Measurements from ENCODE around the gene ATG2B. TPM values are rescaled to one million over a fixed set of nuclear protein-coding genes. Genes with fewer than 3 reads are reported as not detected.
"Not testable (repeated sequence)": the region's sequence is repeated elsewhere in the genome, so short reads cannot be mapped to it uniquely, and the experiment has no call there.

ATG2B gene
- total and polyA plus RNA-seq, 9 of the 15 experiments (the other 6 are each of a cell fraction or from before 2014, with no cell fraction given), result 0.83 to 12.9 (median 8.7) TPM

- H3K4me3 ChIP-seq, result no peak overlapping the region
- WGBS (ENCODE audit: insufficient coverage, low coverage, missing lambda C conversion rate), result 4% methylated on average over 3 of the region's 3 CpGs
- H3K9ac ChIP-seq (ENCODE audit: insufficient read depth in 1 of 2, low read depth in 2 of 2, low read length in 2 of 2), result no peak overlapping the region
- FAIRE-seq, result no peak
- no peaks in the 10 kb centered on the region for H3K79me2 ChIP-seq (ENCODE audit: control insufficient read depth, insufficient read depth, low read length)
- ATAC-seq, result no peak
- no peaks in the 10 kb centered on the region for H3K9me1 ChIP-seq (ENCODE audit: control insufficient read depth, insufficient read depth, low read length)
- no peaks in the 10 kb centered on the region for H3K9me3 ChIP-seq (replicated peaks; ENCODE audit: control insufficient read depth, insufficient read depth, low read depth, low read length)
- ChIA-PET CTCF (ENCODE audit: low intra/inter-chr PET ratio) (no interaction called here), POLR2A (interaction anchor here (0.6 to 0.7 kb wide), 2 partner anchors 14 to 263 kb away, joined by 3 to 4 read pairs; no protein-coding TSS in a partner anchor)
- TF ChIP-seq TCF15 (CRISPR knock-in tag; IDR thresholded peaks at IDR 0.05), result no peak
- TF ChIP-seq DACH1 (IDR thresholded peaks at IDR 0.05; ENCODE audit: partially characterized antibody), result no peak
- in situ Hi-C loops (cut with MboI) (no loop called here), intact Hi-C loops (cut with micrococcal nuclease) (no loop called here)
- H3K36me3 ChIP-seq (ENCODE audit: control insufficient read depth, insufficient read depth, low read length), result no peaks in the 10 kb centered on the region
- H3K27me3 ChIP-seq (ENCODE audit: control insufficient read depth in 2 of 2, insufficient read depth in 2 of 2, low read length in 2 of 2), result peaks cover 0 to 6% of the 10 kb centered on the region in 2 experiments; a peak in 3 of 5 replicates
- no peak overlapping the region for H2AFZ ChIP-seq (ENCODE audit: low read depth, low read length)
- BruUV-seq (replicated peaks), result no TSS peak
- DNase-seq (ENCODE audit: extremely low read depth in 1 of 4, low spot score in 3 of 4), result no peak
- H4K20me1 ChIP-seq (replicated peaks; ENCODE audit: control insufficient read depth, insufficient read depth, low read length), result no peaks in the 10 kb centered on the region
- H3K27ac ChIP-seq (ENCODE audit: extremely low read depth, low read depth, low read length), result no peak overlapping the region
- H3K4me2 ChIP-seq (ENCODE audit: insufficient read depth, low read length), result no peak overlapping the region
- H3K4me1 ChIP-seq (replicated peaks in 1 of 2; ENCODE audit: control insufficient read depth in 2 of 2, insufficient read depth in 2 of 2, low read length in 2 of 2), result no peaks in the 10 kb centered on the region
These were observed 117.2 kb downstream of the ATG2B start for GRCh38 chr14:96245710-96246538.

GRCh38 chr14:96245074-96245473 is 118.1 kb downstream of the ATG2B start:
- H3K9me1 ChIP-seq (ENCODE audit: control insufficient read depth, insufficient read depth, low read length); FAIRE-seq; CTCF ChIA-PET (ENCODE audit: low intra/inter-chr PET ratio); DNase-seq (ENCODE audit: extremely low read depth in 1 of 4, low spot score in 3 of 4); H2AFZ ChIP-seq (ENCODE audit: low read depth, low read length); in situ Hi-C loops (cut with MboI); H3K27ac ChIP-seq (ENCODE audit: extremely low read depth, low read depth, low read length); intact Hi-C loops (cut with micrococcal nuclease); ATAC-seq; H3K4me2 ChIP-seq (ENCODE audit: insufficient read depth, low read length); H3K9me3 ChIP-seq (replicated peaks; ENCODE audit: control insufficient read depth, insufficient read depth, low read depth, low read length); H3K79me2 ChIP-seq (ENCODE audit: control insufficient read depth, insufficient read depth, low read length); H3K4me3 ChIP-seq; BruUV-seq (replicated peaks); H3K4me1 ChIP-seq (replicated peaks in 1 of 2; ENCODE audit: control insufficient read depth in 2 of 2, insufficient read depth in 2 of 2, low read length in 2 of 2); H3K9ac ChIP-seq (ENCODE audit: insufficient read depth in 1 of 2, low read depth in 2 of 2, low read length in 2 of 2); H4K20me1 ChIP-seq (replicated peaks; ENCODE audit: control insufficient read depth, insufficient read depth, low read length); POLR2A ChIA-PET; H3K36me3 ChIP-seq (ENCODE audit: control insufficient read depth, insufficient read depth, low read length): not testable (repeated sequence)
- peaks cover 0 to 15% of the 10 kb centered on the region in 2 experiments; a peak in 3 of 5 replicates for H3K27me3 ChIP-seq (ENCODE audit: control insufficient read depth in 2 of 2, insufficient read depth in 2 of 2, low read length in 2 of 2)
- WGBS (ENCODE audit: insufficient coverage, low coverage, missing lambda C conversion rate), result 0% methylated on average over 3 of the region's 3 CpGs
